ENCODE data around the gene PGAP6. TPM values are rescaled to one million over a fixed set of nuclear protein-coding genes. Genes with fewer than 3 reads are reported as not detected.

The PGAP6 gene
- total and polyA plus RNA-seq, 9 of the 15 experiments (the other 6 are each of a cell fraction or from before 2014, with no cell fraction given) = 0.45 to 50.2 (median 39.3) TPM

DNA sequence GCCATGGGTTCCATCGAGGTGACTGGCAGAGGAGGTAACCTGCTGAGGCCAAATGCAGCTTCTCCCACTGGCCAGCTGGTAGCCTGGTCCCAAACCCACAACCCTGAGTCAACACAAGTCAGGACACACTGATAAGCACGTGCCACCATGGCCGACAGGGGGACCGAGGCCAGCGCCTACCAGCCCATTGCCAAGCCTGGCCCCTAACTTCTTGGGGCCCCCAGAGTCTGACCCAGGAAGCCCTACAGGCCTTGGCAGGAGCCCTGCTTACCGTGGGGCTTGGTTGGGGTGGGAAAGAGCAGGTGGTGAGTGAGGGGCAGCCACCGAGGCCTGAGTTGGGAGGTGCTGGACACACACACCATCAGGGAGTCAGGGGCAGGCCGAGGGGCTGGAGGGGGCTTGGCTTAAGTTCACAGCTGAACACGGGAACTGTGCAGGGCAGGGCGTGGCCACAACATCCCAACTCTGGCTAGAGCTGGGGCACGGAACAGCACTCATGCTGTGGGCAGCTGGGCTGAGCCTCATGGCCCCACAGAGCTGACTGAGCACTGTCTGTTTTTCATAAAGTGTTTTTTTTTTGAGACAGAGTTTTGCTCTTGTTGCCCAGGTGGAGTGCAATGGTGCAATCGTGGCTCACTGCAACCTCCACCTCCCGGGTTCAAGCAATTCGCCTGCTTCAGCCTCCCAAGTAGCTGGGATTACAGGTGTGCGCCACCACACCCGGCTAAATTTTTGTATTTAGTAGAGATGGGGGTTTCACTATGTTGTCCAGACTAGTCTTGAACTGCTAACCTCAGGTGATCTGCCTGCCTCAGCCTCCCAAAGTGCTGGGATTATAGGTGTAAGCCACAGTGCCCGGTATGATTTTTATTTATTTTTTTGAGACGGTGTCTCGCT is 16.9 kb downstream of the PGAP6 start (continued):
- peak in 1 of 3 experiments; percentile 22 for TF ChIP-seq YY1 (IDR thresholded peaks at IDR 0.05; ENCODE audit: borderline replicate concordance in 1 of 3, control insufficient read depth in 1 of 3, extremely low read depth in 1 of 3, insufficient read depth in 3 of 3, insufficient read length in 1 of 3, insufficient replicate concordance in 2 of 3, low read depth in 1 of 3, low read length in 2 of 3)
- TF ChIP-seq NFIX (CRISPR knock-in tag; IDR thresholded peaks at IDR 0.05; ENCODE audit: low read depth) = no peak
- no peak for TF ChIP-seq SIX5 (IDR thresholded peaks at IDR 0.05; ENCODE audit: borderline replicate concordance in 1 of 2, insufficient read depth in 1 of 2, low read depth in 1 of 2, low read length in 2 of 2)
- no peak for TF ChIP-seq ZNF431 (CRISPR knock-in tag; IDR thresholded peaks at IDR 0.05)
- TF ChIP-seq, protein P1, sequence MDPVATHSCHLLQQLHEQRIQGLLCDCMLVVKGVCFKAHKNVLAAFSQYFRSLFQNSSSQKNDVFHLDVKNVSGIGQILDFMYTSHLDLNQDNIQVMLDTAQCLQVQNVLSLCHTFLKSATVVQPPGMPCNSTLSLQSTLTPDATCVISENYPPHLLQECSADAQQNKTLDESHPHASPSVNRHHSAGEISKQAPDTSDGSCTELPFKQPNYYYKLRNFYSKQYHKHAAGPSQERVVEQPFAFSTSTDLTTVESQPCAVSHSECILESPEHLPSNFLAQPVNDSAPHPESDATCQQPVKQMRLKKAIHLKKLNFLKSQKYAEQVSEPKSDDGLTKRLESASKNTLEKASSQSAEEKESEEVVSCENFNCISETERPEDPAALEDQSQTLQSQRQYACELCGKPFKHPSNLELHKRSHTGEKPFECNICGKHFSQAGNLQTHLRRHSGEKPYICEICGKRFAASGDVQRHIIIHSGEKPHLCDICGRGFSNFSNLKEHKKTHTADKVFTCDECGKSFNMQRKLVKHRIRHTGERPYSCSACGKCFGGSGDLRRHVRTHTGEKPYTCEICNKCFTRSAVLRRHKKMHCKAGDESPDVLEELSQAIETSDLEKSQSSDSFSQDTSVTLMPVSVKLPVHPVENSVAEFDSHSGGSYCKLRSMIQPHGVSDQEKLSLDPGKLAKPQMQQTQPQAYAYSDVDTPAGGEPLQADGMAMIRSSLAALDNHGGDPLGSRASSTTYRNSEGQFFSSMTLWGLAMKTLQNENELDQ (CRISPR knock-in tag; IDR thresholded peaks at IDR 0.05; ENCODE audit: borderline replicate concordance) = no peak
- TF ChIP-seq HES1 (IDR thresholded peaks at IDR 0.05; ENCODE audit: low read depth) = no peak
- TF ChIP-seq GMEB1 (CRISPR knock-in tag; IDR thresholded peaks at IDR 0.05) = no peak
- 0 out of 2 replicates have a peak, but pooled peaks have one; percentile 41 for TF ChIP-seq RBFOX2 (IDR thresholded peaks at IDR 0.05; ENCODE audit: low read depth, low read length)
- TF ChIP-seq ZNF280B (CRISPR knock-in tag; IDR thresholded peaks at IDR 0.05) = no peak
- no peak for TF ChIP-seq CBX8 (IDR thresholded peaks at IDR 0.05; ENCODE audit: borderline replicate concordance, extremely low read depth, low read depth, low read length, poor library complexity, severe bottlenecking)
- TF ChIP-seq JUN (IDR thresholded peaks at IDR 0.05; ENCODE audit: borderline replicate concordance, low read depth, low read length) = no peak
- no peak for TF ChIP-seq JUN (CRISPR knock-in tag; IDR thresholded peaks at IDR 0.05; ENCODE audit: borderline replicate concordance)
- 0 out of 2 replicates have a peak, but pooled peaks have one; percentile 14 for TF ChIP-seq ZFX (CRISPR knock-in tag; IDR thresholded peaks at IDR 0.05)
- TF ChIP-seq SPI1 (IDR thresholded peaks at IDR 0.05; ENCODE audit: borderline replicate concordance, low read depth, low read length) = no peak
- TF ChIP-seq DMBX1 (CRISPR knock-in tag; IDR thresholded peaks at IDR 0.05; ENCODE audit: borderline replicate concordance) = no peak
- TF ChIP-seq, protein P2, sequence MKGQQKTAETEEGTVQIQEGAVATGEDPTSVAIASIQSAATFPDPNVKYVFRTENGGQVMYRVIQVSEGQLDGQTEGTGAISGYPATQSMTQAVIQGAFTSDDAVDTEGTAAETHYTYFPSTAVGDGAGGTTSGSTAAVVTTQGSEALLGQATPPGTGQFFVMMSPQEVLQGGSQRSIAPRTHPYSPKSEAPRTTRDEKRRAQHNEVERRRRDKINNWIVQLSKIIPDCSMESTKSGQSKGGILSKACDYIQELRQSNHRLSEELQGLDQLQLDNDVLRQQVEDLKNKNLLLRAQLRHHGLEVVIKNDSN (CRISPR knock-in tag; IDR thresholded peaks at IDR 0.05) = peak; percentile 39
- no peak for TF ChIP-seq HLTF (IDR thresholded peaks at IDR 0.05)
- TF ChIP-seq RAD51 (IDR thresholded peaks at IDR 0.05; ENCODE audit: borderline replicate concordance, low read depth) = no peak

Measured in K562 (cell line).